ELF-1 (cell line): ENCODE results near the gene ABCB1.
A peak's percentile ranks its signal among the peaks of the same experiment; 100 is the strongest.
"Not testable (repeated sequence)": the region's sequence is repeated elsewhere in the genome, so short reads cannot be mapped to it uniquely, and the experiment has no call there.

ENCODE experiments used
- DNase-seq: peaks from one replicate; pipeline ENCODE4 v3.0.0-alpha.2; 2016; ENCODE audit warnings: low read depth, low spot score

ABCB1 gene

GRCh38 chr7:87575521-87575920 lies 25.2 kb downstream of the ABCB1 start:
- DNase-seq = no peak

GRCh38 chr7:87574630-87575029 lies 26.1 kb downstream of the ABCB1 start:
- no peak for DNase-seq

GRCh38 chr7:87572513-87572912 lies 28.2 kb downstream of the ABCB1 start:
- not testable (repeated sequence) for DNase-seq

GRCh38 chr7:87570178-87570577 lies 30.5 kb downstream of the ABCB1 start:
- DNase-seq = no peak

- no peak for DNase-seq
Measured at GRCh38 chr7:87567052-87567451, 33.6 kb downstream of the ABCB1 start.

GRCh38 chr7:87566311-87566900 lies 34.3 kb downstream of the ABCB1 start:
- DNase-seq = no peak

- no peak for DNase-seq
Measured at GRCh38 chr7:87565877-87566276, 34.8 kb downstream of the ABCB1 start.

GRCh38 chr7:87564296-87564963 lies 36.3 kb downstream of the ABCB1 start:
- peak; percentile 65 for DNase-seq

GRCh38 chr7:87561702-87562101 lies 39.0 kb downstream of the ABCB1 start:
- no peak for DNase-seq

GRCh38 chr7:87561102-87561501 lies 39.6 kb downstream of the ABCB1 start:
- no peak for DNase-seq

GRCh38 chr7:87552351-87552900 lies 48.3 kb downstream of the ABCB1 start:
- DNase-seq = no peak

GRCh38 chr7:87548123-87548919 lies 52.4 kb downstream of the ABCB1 start:
- no peak for DNase-seq

GRCh38 chr7:87545760-87546159 lies 54.9 kb downstream of the ABCB1 start:
- no peak for DNase-seq

- DNase-seq = no peak
Measured at GRCh38 chr7:87543623-87544022, 57.1 kb downstream of the ABCB1 start.

GRCh38 chr7:87541648-87542047 lies 59.0 kb downstream of the ABCB1 start:
- DNase-seq = no peak

GRCh38 chr7:87538052-87538451 lies 62.6 kb downstream of the ABCB1 start:
- no peak for DNase-seq

- no peak for DNase-seq
Measured at GRCh38 chr7:87534072-87534471, 66.6 kb downstream of the ABCB1 start.

- no peak for DNase-seq
Measured at GRCh38 chr7:87530126-87530525, 70.6 kb downstream of the ABCB1 start.

GRCh38 chr7:87528730-87529129 lies 72.0 kb downstream of the ABCB1 start:
- DNase-seq = no peak

- DNase-seq = no peak
Measured at GRCh38 chr7:87518735-87519134, 81.9 kb downstream of the ABCB1 start.

- no peak for DNase-seq
Measured at GRCh38 chr7:87517891-87518290, 82.8 kb downstream of the ABCB1 start.

- DNase-seq = no peak
Measured at GRCh38 chr7:87517136-87517815, 83.4 kb downstream of the ABCB1 start.
